Hematopoietic multipotent progenitor cell treated with erythropoietin and hydrocortisone succinate and interleukin-3 and kit ligand, for 8 days (in vitro differentiated cells): ENCODE data around the gene MEIS3.
"Not testable (repeated sequence)": the region's sequence is repeated elsewhere in the genome, so short reads cannot be mapped to it uniquely, and the experiment has no call there.

Experiments used
- DNase-seq: peaks from one replicate; pipeline ENCODE4 v3.0.0-alpha.2; 2015

MEIS3 gene

GRCh38 chr19:47414469-47414868 is 4.9 kb downstream of the MEIS3 start:
- DNase-seq = peak; percentile 33

- DNase-seq = no peak
Measured at GRCh38 chr19:47413941-47414340, 5.4 kb downstream of the MEIS3 start.

- DNase-seq = not testable (repeated sequence)
Measured at GRCh38 chr19:47411696-47412095, 7.6 kb downstream of the MEIS3 start.

- no peak for DNase-seq
Measured at GRCh38 chr19:47411101-47411500, 8.2 kb downstream of the MEIS3 start.

GRCh38 chr19:47408156-47408938 is 11.0 kb downstream of the MEIS3 start:
- no peak for DNase-seq

GRCh38 chr19:47407417-47407774 is 11.9 kb downstream of the MEIS3 start:
- no peak for DNase-seq

- DNase-seq = no peak
Measured at GRCh38 chr19:47406711-47407416, 12.5 kb downstream of the MEIS3 start.

- no peak for DNase-seq
Measured at GRCh38 chr19:47405854-47406417, 13.4 kb downstream of the MEIS3 start.

- no peak for DNase-seq
Measured at GRCh38 chr19:47405197-47405550, 14.2 kb downstream of the MEIS3 start.

GRCh38 chr19:47404334-47405196 is 14.8 kb downstream of the MEIS3 start:
- DNase-seq = no peak

- no peak for DNase-seq
Measured at GRCh38 chr19:47402504-47402903, 16.8 kb downstream of the MEIS3 start.

GRCh38 chr19:47398707-47399597 is 20.4 kb downstream of the MEIS3 start:
- DNase-seq = no peak

- peak; percentile 80 for DNase-seq
Measured at GRCh38 chr19:47391510-47392223, 27.7 kb downstream of the MEIS3 start.

- no peak for DNase-seq
Measured at GRCh38 chr19:47390533-47391488, 28.5 kb downstream of the MEIS3 start.

- no peak for DNase-seq
Measured at GRCh38 chr19:47389150-47389556, 30.2 kb downstream of the MEIS3 start.

GRCh38 chr19:47388721-47389120 is 30.6 kb downstream of the MEIS3 start:
- not testable (repeated sequence) for DNase-seq

- not testable (repeated sequence) for DNase-seq
Measured at GRCh38 chr19:47387623-47388022, 31.7 kb downstream of the MEIS3 start.

- DNase-seq = not testable (repeated sequence)
Measured at GRCh38 chr19:47386582-47386981, 32.7 kb downstream of the MEIS3 start.

- DNase-seq = not testable (repeated sequence)
Measured at GRCh38 chr19:47384533-47384932, 34.8 kb downstream of the MEIS3 start.

GRCh38 chr19:47383890-47384289 is 35.4 kb downstream of the MEIS3 start:
- not testable (repeated sequence) for DNase-seq
